K562 treated with DMSO at 1 percent for 48 hours (cell line): ENCODE data around the gene MNAT1. TPM values are rescaled to one million over a fixed set of nuclear protein-coding genes. Genes with fewer than 3 reads are reported as not detected.

Experiments
- total RNA-seq: library from RNA; unstranded; fragments of 300-600 nt; gene quantifications from 2 replicates; pipeline ENCODE4 v1.2.3, GENCODE V29; 2022; ENCODE audit warnings: low replicate concordance; ENCODE audit errors: extremely low read depth

MNAT1 gene
- total RNA-seq: not detected in 2 replicates

DNA sequence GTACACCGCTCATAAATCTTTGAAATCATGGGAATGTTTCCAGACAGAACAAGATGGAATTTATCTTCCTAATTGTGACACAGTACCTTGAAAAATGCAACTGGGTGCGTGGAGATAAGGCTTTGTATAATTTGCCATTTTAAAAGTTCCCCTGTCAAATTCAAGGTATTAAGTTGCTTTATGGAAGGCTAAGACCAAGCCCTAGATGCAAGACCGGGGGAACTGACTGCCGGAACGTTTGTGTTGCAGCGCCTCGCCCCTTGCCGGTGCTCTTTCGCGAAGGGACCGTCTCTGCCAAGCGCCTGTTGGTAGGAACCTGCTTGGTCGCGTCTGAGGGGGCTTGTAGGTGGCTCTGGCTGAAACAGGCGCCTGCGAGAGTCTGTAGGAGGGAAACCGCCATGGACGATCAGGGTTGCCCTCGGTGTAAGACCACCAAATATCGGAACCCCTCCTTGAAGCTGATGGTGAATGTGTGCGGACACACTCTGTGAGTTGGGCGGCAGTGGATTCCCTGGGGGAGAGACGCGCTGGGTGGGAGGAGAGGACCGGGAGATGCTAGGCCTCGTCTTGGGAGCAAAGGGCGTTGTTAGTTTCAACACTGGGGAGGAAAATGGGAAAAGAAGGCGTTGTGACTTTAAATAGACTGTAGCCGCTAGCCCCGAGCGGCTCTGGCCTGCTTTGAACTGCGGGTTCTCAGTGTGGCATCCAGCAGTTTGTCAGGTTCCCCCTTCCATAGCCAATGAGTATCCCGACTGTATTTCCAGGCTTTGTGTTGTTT lies at the start of gene MNAT1:
MNAT1 (plus strand) TSS at position 297 of the 778 bp plus-strand sequence; CDS start at position 399, 102 bp downstream.

DNA sequence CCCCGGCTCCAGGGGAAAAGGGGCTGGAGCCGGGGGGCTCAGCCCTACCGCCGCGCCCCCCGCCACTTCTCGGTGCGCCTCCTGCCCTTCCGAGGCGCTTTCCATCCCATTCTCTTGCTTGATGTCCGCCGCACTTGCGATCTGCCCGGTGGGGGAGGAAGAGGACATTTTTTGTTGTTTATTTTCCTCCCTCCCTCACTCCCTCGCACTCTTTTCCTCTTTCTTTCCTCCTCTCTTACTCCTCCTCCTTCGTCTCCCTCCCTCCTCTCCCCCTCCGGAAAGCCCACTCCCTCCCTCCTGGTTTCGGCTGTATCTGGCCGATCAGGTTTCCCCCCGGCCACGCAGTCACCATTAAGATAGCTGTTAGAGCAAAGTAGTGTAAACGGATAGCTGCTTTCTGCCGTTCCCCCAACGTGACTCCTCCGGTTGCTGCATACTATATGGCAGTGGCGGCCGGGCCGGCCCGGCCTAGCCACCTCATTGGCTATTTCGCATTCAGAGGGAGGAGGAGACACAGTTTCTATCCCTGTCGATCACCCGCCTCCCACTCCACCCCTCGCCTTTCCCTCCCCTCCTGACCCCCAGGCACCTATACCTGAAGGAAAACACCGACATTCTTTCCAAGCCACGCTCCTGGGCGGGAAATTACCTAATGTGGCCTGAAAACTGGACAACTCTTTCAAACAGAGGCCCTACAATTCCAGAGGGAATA lies 10.5 kb upstream of the MNAT1 start, which contains the start of gene SIX4:
SIX4 (minus strand) TSS at position 445 of the 712 bp plus-strand sequence; CDS start at position 168, 277 bp downstream.

DNA sequence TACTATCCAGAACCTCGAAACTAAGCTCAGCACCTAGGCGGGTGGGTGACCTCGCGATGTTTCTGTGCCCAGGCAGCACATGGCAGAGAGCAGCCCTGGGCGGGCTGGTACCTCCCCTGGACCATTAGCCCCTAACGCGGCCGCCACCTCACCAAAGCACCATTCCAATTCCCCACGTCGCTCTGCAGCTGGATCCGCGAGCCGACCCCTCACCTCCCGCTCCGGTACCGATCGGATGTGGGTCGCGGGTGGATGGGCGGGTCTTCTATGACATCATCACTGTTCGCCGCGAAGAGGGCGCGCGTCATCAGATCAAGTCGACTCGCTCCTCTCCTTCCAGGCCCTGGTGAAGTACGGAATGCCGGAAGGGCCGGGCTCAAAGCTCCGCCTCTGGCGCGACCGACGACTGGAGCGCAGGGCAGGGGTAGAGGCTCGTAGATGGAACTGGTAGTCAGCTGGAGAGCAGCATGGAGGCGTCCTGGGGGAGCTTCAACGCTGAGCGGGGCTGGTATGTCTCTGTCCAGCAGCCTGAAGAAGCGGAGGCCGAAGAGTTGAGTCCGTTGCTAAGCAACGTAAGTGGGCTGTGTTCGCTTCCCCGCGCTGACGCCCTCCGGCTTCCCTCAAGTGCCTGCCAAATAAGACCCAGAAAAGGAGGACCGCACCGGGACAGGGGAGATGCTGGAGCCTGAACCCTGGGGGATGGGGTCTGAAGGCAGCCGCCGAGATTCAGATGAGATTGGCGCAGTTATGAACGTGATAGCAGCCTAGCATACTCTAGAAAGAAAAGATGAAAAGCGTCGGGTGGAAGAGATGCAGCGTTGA lies 246.5 kb downstream of the MNAT1 start, which contains the start of the genes SLC38A6 and TRMT5:
SLC38A6 (plus strand) TSS at position 435 of the 822 bp plus-strand sequence; CDS start at position 468, 33 bp downstream.
TRMT5 (minus strand) TSS at position 269 of the 822 bp plus-strand sequence; CDS start at position 163, 106 bp downstream.

Other genes starting within 250 kb of the MNAT1 start
- not detected in 2 replicates for gene C14orf39, start 248.7 kb upstream of the MNAT1 start, total RNA-seq
- not detected in 2 replicates for gene SIX6, start 225.6 kb upstream of the MNAT1 start, total RNA-seq
- not detected in 2 replicates for gene SIX1, start 85.3 kb upstream of the MNAT1 start, total RNA-seq
- gene SIX4, start 10.4 kb upstream of the MNAT1 start, total RNA-seq: not detected in 2 replicates
- not detected in 2 replicates for gene TRMT5, start 246.3 kb downstream of the MNAT1 start, total RNA-seq
- gene SLC38A6, start 246.5 kb downstream of the MNAT1 start, total RNA-seq: not detected in 2 replicates